ENCODE results near the gene ADGRG6.

DNA sequence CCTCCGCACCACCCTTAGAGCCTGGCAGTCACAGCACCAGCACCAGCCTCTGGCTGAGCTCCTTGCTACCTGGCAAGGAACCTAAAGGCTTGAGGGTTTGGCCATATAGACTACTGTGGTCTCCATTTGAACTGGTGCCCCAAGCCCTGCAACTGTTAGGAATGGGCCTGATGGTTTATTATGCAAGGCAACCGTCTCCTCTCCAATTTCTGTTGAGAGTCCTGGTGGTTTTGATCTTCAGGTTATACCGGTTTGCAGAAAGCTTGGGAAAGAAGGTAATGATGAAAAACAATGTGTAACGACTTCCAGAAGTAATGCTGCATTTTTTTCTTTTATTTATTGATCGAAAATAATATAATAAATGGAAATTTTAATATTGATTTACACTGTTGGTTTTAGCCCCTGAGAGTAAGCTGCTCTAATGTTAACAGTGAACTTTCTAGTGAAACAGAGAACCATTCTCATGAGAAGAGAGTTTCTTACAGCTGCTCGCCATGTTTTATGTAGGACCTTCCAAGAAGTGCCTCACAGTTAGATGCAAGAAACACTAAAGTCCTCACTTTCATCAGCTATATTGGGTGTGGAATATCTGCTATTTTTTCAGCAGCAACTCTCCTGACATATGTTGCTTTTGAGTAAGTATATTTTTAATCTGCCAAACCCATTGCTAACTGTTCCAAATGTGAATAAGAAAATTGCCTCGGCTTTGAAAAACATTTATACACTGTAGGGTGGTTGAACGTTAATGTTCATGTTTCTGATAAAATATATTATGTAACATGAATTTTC is 112.8 kb downstream of the ADGRG6 start:
- TF ChIP-seq CTCF (IDR thresholded peaks at IDR 0.05) (no peak), RAD21 (IDR thresholded peaks at IDR 0.05; ENCODE audit: low read length) (no peak), RFX5 (IDR thresholded peaks at IDR 0.05; ENCODE audit: low read length) (no peak), EZH2phosphoT487 (IDR thresholded peaks at IDR 0.05; ENCODE audit: borderline replicate concordance, low read depth) (no peak), JUND (IDR thresholded peaks at IDR 0.05) (no peak), EP300 (IDR thresholded peaks at IDR 0.05; ENCODE audit: borderline replicate concordance in 1 of 2, low read depth in 1 of 2, low read length in 1 of 2) (no peak)
- TF ChIP-seq, protein P1, sequence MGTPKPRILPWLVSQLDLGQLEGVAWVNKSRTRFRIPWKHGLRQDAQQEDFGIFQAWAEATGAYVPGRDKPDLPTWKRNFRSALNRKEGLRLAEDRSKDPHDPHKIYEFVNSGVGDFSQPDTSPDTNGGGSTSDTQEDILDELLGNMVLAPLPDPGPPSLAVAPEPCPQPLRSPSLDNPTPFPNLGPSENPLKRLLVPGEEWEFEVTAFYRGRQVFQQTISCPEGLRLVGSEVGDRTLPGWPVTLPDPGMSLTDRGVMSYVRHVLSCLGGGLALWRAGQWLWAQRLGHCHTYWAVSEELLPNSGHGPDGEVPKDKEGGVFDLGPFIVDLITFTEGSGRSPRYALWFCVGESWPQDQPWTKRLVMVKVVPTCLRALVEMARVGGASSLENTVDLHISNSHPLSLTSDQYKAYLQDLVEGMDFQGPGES (IDR thresholded peaks at IDR 0.05; ENCODE audit: low read depth, low read length), result no peak
